ENCODE results near the gene ELMOD3.
"Not testable (repeated sequence)": the region's sequence is repeated elsewhere in the genome, so short reads cannot be mapped to it uniquely, and the experiment has no call there.

ELMOD3 gene

GRCh38 chr2:85354286-85355072 is at the start of gene ELMOD3, which contains the start of gene RETSAT:
ELMOD3 (plus strand) TSS chr2:85354769; CDS start chr2:85357199, 2,430 bp downstream.
RETSAT (minus strand) TSS chr2:85354528; CDS start chr2:85354507, 21 bp downstream.
- peak; percentile 99 for DNase-seq

GRCh38 chr2:85307527-85307897 is 47.1 kb upstream of the ELMOD3 start:
- no peak for DNase-seq

GRCh38 chr2:85308201-85308600 is 46.4 kb upstream of the ELMOD3 start:
- no peak for DNase-seq

GRCh38 chr2:85308896-85309555 is 45.5 kb upstream of the ELMOD3 start:
- DNase-seq = peak; percentile 85

- DNase-seq = no peak
These were observed 44.8 kb upstream of the ELMOD3 start for GRCh38 chr2:85309699-85310321.

- DNase-seq = no peak
These were observed 44.2 kb upstream of the ELMOD3 start for GRCh38 chr2:85310330-85310729.

- DNase-seq = no peak
These were observed 42.2 kb upstream of the ELMOD3 start for GRCh38 chr2:85312404-85312803.

GRCh38 chr2:85314884-85315242 is 39.7 kb upstream of the ELMOD3 start:
- DNase-seq = no peak

GRCh38 chr2:85315921-85316320 is 38.6 kb upstream of the ELMOD3 start:
- DNase-seq = not testable (repeated sequence)

- peak; percentile 69 for DNase-seq
These were observed 36.1 kb upstream of the ELMOD3 start for GRCh38 chr2:85318222-85319074.

GRCh38 chr2:85319796-85320195 is 34.8 kb upstream of the ELMOD3 start:
- DNase-seq = no peak

- no peak for DNase-seq
These were observed 31.1 kb upstream of the ELMOD3 start for GRCh38 chr2:85323351-85323987.

GRCh38 chr2:85323988-85324367 is 30.6 kb upstream of the ELMOD3 start:
- not testable (repeated sequence) for DNase-seq

GRCh38 chr2:85324639-85325465 is 29.7 kb upstream of the ELMOD3 start:
- no peak for DNase-seq

GRCh38 chr2:85325466-85325811 is 29.1 kb upstream of the ELMOD3 start:
- DNase-seq = no peak

GRCh38 chr2:85326406-85327159 is 28.0 kb upstream of the ELMOD3 start:
- DNase-seq = no peak

GRCh38 chr2:85327160-85327821 is 27.3 kb upstream of the ELMOD3 start:
- DNase-seq = peak; percentile 80

GRCh38 chr2:85327822-85328617 is 26.5 kb upstream of the ELMOD3 start, which contains the start of gene TGOLN2:
TGOLN2 (minus strand) TSS chr2:85327989; CDS start chr2:85327962, 27 bp downstream.
- peak; percentile 95 for DNase-seq

- DNase-seq = no peak
These were observed 25.4 kb upstream of the ELMOD3 start for GRCh38 chr2:85329181-85329651.
